CD14-positive monocyte (primary cell): ENCODE measurements around the gene DNAJC6. TPM values are rescaled to one million over a fixed set of nuclear protein-coding genes. Genes with fewer than 3 reads are reported as not detected.

Experiments
- DNase-seq, 3 donors: peaks; one replicate each; pipeline ENCODE4 v3.0.0-alpha.2; 2011 to 2022
- H2AFZ ChIP-seq: 2 replicates; pipeline ENCODE4 v1.6.0; 2012; ENCODE audit warnings: mild to moderate bottlenecking, low read depth, low read length, inconsistent platforms; ENCODE audit not compliant: insufficient read depth, poor library complexity, severe bottlenecking
- H3K27ac ChIP-seq, 2 donors: 1 replicate in 1 of 2; 2 replicates in 1 of 2; pipeline ENCODE4 v1.5.1; 2012 to 2013; ENCODE audit warnings: low read length in 2 of 2, control low read depth in 1 of 2, inconsistent platforms in 1 of 2, low read depth in 1 of 2, mild to moderate bottlenecking in 1 of 2
- H3K27me3 ChIP-seq, 2 donors: one replicate each; pipeline versions ENCODE4 v1.6.0 to v1.6.1; 2011 to 2013; ENCODE audit warnings: low read length in 2 of 2; ENCODE audit not compliant: control insufficient read depth in 2 of 2, insufficient read depth in 2 of 2
- H3K36me3 ChIP-seq, 2 donors: replicated peaks in 1 of 2; 1 replicate in 1 of 2; 2 replicates in 1 of 2; pipeline versions ENCODE4 v1.5.1 to v1.6.1; 2012 to 2013; ENCODE audit warnings: low read length in 2 of 2, control low read depth in 1 of 2, inconsistent platforms in 1 of 2, mild to moderate bottlenecking in 1 of 2; ENCODE audit not compliant: insufficient read depth in 2 of 2, control insufficient read depth in 1 of 2
- H3K4me1 ChIP-seq, 2 donors: 1 replicate in 1 of 2; 2 replicates in 1 of 2; pipeline versions ENCODE4 v1.5.1 to v1.6.1; 2012 to 2013; ENCODE audit warnings: low read length in 2 of 2, control low read depth in 1 of 2, inconsistent platforms in 1 of 2, mild to moderate bottlenecking in 1 of 2, moderate library complexity in 1 of 2; ENCODE audit not compliant: insufficient read depth in 2 of 2, control insufficient read depth in 1 of 2
- H3K4me2 ChIP-seq: replicated peaks from 2 replicates; pipeline ENCODE3; 2012; ENCODE audit warnings: low read length, moderate library complexity, mild to moderate bottlenecking; ENCODE audit not compliant: poor library complexity, severe bottlenecking; ENCODE audit errors: extremely low read depth
- H3K4me3 ChIP-seq, 3 experiments: fragments of 200-600 bp in 1 of 3; sonication (generic) in 1 of 3; replicated peaks in 1 of 3; 1 replicate in 2 of 3; 2 replicates in 1 of 3; pipeline ENCODE4 v1.5.1; 2011 to 2013; ENCODE audit warnings: low read length in 3 of 3, mild to moderate bottlenecking in 3 of 3, control low read depth in 2 of 3, low read depth in 2 of 3, inconsistent platforms in 1 of 3, moderate library complexity in 1 of 3
- H3K79me2 ChIP-seq: 2 replicates; pipeline ENCODE4 v1.6.0; 2012; ENCODE audit warnings: mild to moderate bottlenecking, control low read depth, inconsistent platforms, low read length, moderate library complexity; ENCODE audit not compliant: insufficient read depth
- H3K9ac ChIP-seq: 2 replicates; pipeline ENCODE4 v1.6.0; 2017; ENCODE audit warnings: low read length, mild to moderate bottlenecking; ENCODE audit not compliant: insufficient read depth, poor library complexity, severe bottlenecking
- H3K9me3 ChIP-seq, 2 donors: replicated peaks in 1 of 2; 1 replicate in 1 of 2; 2 replicates in 1 of 2; pipeline versions ENCODE4 v1.5.1 to v1.6.1; 2012 to 2013; ENCODE audit warnings: low read length in 2 of 2, control low read depth in 1 of 2; ENCODE audit not compliant: control insufficient read depth in 1 of 2, insufficient read depth in 1 of 2
- H4K20me1 ChIP-seq: 2 replicates; pipeline ENCODE4 v1.6.0; 2012; ENCODE audit warnings: mild to moderate bottlenecking, low read length, control low read depth, moderate library complexity; ENCODE audit not compliant: insufficient read depth
- H3K27ac Mint-ChIP-seq, 7 donors: one replicate each; pipeline ENCODE4 v1.8.0; 2020; ENCODE audit warnings: mild to moderate bottlenecking in 7 of 7, mixed read lengths in 7 of 7, moderate library complexity in 6 of 7, inconsistent platforms in 2 of 7
- H3K27me3 Mint-ChIP-seq, 3 donors: one replicate each; pipeline ENCODE4 v1.8.0; 2021 to 2022; ENCODE audit warnings: low read depth in 3 of 3, mild to moderate bottlenecking in 3 of 3, mixed read lengths in 3 of 3, moderate library complexity in 3 of 3, inconsistent platforms in 1 of 3
- H3K36me3 Mint-ChIP-seq, 2 donors: one replicate each; pipeline ENCODE4 v1.8.0; 2020; ENCODE audit warnings: mixed read lengths in 2 of 2, inconsistent platforms in 1 of 2, mild to moderate bottlenecking in 1 of 2
- H3K4me1 Mint-ChIP-seq: one replicate; pipeline ENCODE4 v1.8.0; 2020; ENCODE audit warnings: mild to moderate bottlenecking, mixed read lengths
- H3K4me3 Mint-ChIP-seq, 2 donors: one replicate each; pipeline ENCODE4 v1.8.0; 2020; ENCODE audit warnings: mild to moderate bottlenecking in 2 of 2, mixed read lengths in 2 of 2, moderate library complexity in 1 of 2
- H3K9me3 Mint-ChIP-seq, 7 donors: one replicate each; pipeline ENCODE4 v1.8.0; 2020 to 2022; ENCODE audit warnings: mixed read lengths in 7 of 7, mild to moderate bottlenecking in 6 of 7, moderate library complexity in 6 of 7, inconsistent platforms in 2 of 7
- CTCF ChIP-seq: fragments of 200-600 bp; IDR thresholded peaks from one replicate; pipeline ENCODE4 v1.8.0; 2022; ENCODE audit warnings: antibody characterized with exemption, mild to moderate bottlenecking
- WGBS: methylation state at CpG from one replicate; pipeline ENCODE4 v1.1.5; 2013; ENCODE audit warnings: missing lambda C conversion rate; ENCODE audit not compliant: insufficient coverage; 5-methylcytosine and 5-hydroxymethylcytosine counted together
- intact Hi-C, 2 donors: fragments of 100-400 bp; cut with micrococcal nuclease; formaldehyde crosslinking; loops; one replicate each; pipeline versions ENCODE4 v1.15.0 to v1.15.1; 2023
- polyA plus RNA-seq, 3 donors: library from polyadenylated mRNA; depleted of rRNA in 1 of 3; unstranded in 2 of 3; stranded (reverse) in 1 of 3; fragments of 300-500 nt in 2 of 3; fragments of >200 nt in 1 of 3; fragmentation: Illumina TruSeq in 2 of 3; gene quantifications; 1 replicate in 2 of 3; 2 replicates in 1 of 3; pipeline ENCODE4 v1.2.3, GENCODE V29; 2012 to 2021

Gene DNAJC6
- polyA plus RNA-seq, 3 donors = 0.05 TPM; not detected in 2

GRCh38 chr1:65339866-65340468 lies 30.6 kb downstream of the DNAJC6 start:
- Histone ChIP-seq H3K9me3 (no peaks in the 10 kb centered on the region), H3K4me3 (no peak overlapping the region), H3K9ac (no peak overlapping the region), H3K36me3 (no peaks in the 10 kb centered on the region), H3K79me2 (no peaks in the 10 kb centered on the region), H3K27me3 (no peaks in the 10 kb centered on the region), H2AFZ (no peak overlapping the region), H4K20me1 (no peaks in the 10 kb centered on the region), H3K4me1 (no peaks in the 10 kb centered on the region), H3K27ac (no peak overlapping the region), H3K4me2 (no peak overlapping the region)
- Mint-ChIP-seq H3K9me3 (peaks cover 0 to 6% (median 5%) of the 10 kb centered on the region in 7 donors), H3K4me3 (no peak overlapping the region), H3K27me3 (no peaks in the 10 kb centered on the region), H3K4me1 (peaks cover 3% of the 10 kb centered on the region), H3K27ac (no peak overlapping the region), H3K36me3 (no peaks in the 10 kb centered on the region)
- intact Hi-C loops = loop anchor here in 1 of 2 donors (10.0 kb wide), 1 partner anchor 1605 kb away; no protein-coding TSS in a partner anchor
- WGBS = 100% methylated on average over 2 of the region's 3 CpGs
- TF ChIP-seq CTCF = no peak
- DNase-seq = no peak

- Histone ChIP-seq H3K4me2 (no peak overlapping the region), H3K27ac (no peak overlapping the region), H3K36me3 (no peaks in the 10 kb centered on the region), H3K27me3 (no peaks in the 10 kb centered on the region), H3K4me1 (no peaks in the 10 kb centered on the region), H2AFZ (no peak overlapping the region), H4K20me1 (no peaks in the 10 kb centered on the region), H3K9me3 (no peaks in the 10 kb centered on the region), H3K9ac (no peak overlapping the region), H3K79me2 (no peaks in the 10 kb centered on the region), H3K4me3 (no peak overlapping the region)
- no peaks in the 10 kb centered on the region for H3K36me3 Mint-ChIP-seq
- H3K9me3 Mint-ChIP-seq = peaks cover 0 to 5% (median 0%) of the 10 kb centered on the region in 7 donors
- H3K27me3 Mint-ChIP-seq = no peaks in the 10 kb centered on the region
- no peak for TF ChIP-seq CTCF
- no peak for DNase-seq
- H3K27ac Mint-ChIP-seq = no peak overlapping the region
- no peak overlapping the region for H3K4me3 Mint-ChIP-seq
- WGBS = no CpG with 5 or more reads among the region's 1 CpG
- intact Hi-C loops = loop anchor here in 1 of 2 donors (10.0 kb wide), 1 partner anchor 1607 kb away; no protein-coding TSS in a partner anchor
- H3K4me1 Mint-ChIP-seq = peaks cover 3% of the 10 kb centered on the region
These were observed 32.0 kb downstream of the DNAJC6 start for GRCh38 chr1:65341381-65341780.
